Breast epithelium (tissue), 3 donors: Measurements from ENCODE around the gene GGT5.
"Not testable (repeated sequence)": the region's sequence is repeated elsewhere in the genome, so short reads cannot be mapped to it uniquely, and the experiment has no call there.

Source experiments
- CTCF ChIP-seq, 3 donors: fragments of 450-650 bp; IDR thresholded peaks; one replicate each; pipeline ENCODE4 v1.5.1; 2016 to 2017; ENCODE audit warnings: antibody characterized with exemption in 3 of 3, mild to moderate bottlenecking in 3 of 3, moderate library complexity in 3 of 3
- POLR2A ChIP-seq: fragments of 450-650 bp; IDR thresholded peaks from one replicate; pipeline ENCODE4 v1.6.1; 2016; ENCODE audit warnings: antibody characterized with exemption, mild to moderate bottlenecking, moderate library complexity
- POLR2AphosphoS5 ChIP-seq, 3 donors: sonication (generic); formaldehyde crosslinking; IDR thresholded peaks; one replicate each; pipeline ENCODE4 v1.6.1; 2017; ENCODE audit warnings: antibody characterized with exemption in 3 of 3

DNA sequence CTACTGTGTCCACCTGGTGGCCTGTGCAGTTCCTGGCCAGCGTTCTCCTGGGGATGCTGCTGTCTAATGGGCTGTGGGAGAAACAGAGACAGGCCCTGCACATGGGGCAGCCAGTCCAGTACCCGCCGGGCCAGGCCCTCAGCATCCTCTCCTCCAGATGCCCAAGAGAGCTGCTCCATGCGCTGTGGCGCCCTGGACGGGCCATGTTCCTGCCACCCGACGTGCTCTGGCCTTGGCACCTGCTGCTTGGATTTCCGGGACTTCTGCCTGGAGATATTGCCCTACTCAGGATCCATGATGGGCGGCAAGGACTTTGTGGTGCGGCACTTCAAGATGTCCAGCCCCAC lies 62.0 kb downstream of the GGT5 start:
- TF ChIP-seq POLR2A; CTCF (IDR thresholded peaks at IDR 0.05); POLR2AphosphoS5 (IDR thresholded peaks at IDR 0.05): not testable (repeated sequence)
